HG03095 (cell line): Measurements from ENCODE around the gene TTC5.
A peak's percentile ranks its signal among the peaks of the same experiment; 100 is the strongest.
"Not testable (repeated sequence)": the region's sequence is repeated elsewhere in the genome, so short reads cannot be mapped to it uniquely, and the experiment has no call there.

Source experiments
- ATAC-seq: cut with Tn5 transposase; IDR thresholded peaks from one replicate; pipeline ENCODE4 v1.9.1; 2021; ENCODE audit warnings: moderate library complexity; ENCODE audit not compliant: unreplicated experiment

TTC5 gene

GRCh38 chr14:20305265-20306078, at the start of gene TTC5:
TSS of gene TTC5 (minus strand) at chr14:20305951. CDS start at chr14:20305937, 14 bp downstream.
- ATAC-seq = peak; percentile 91

- ATAC-seq = no peak
Observed at GRCh38 chr14:20350860-20351259, 45.1 kb upstream of the TTC5 start.

GRCh38 chr14:20350282-20350681, 44.5 kb upstream of the TTC5 start:
- ATAC-seq = no peak

- no peak for ATAC-seq
Observed at GRCh38 chr14:20347747-20348146, 42.0 kb upstream of the TTC5 start.

- no peak for ATAC-seq
Observed at GRCh38 chr14:20346713-20347112, 41.0 kb upstream of the TTC5 start.

- no peak for ATAC-seq
Observed at GRCh38 chr14:20345366-20345765, 39.6 kb upstream of the TTC5 start.

GRCh38 chr14:20343862-20344220, 38.1 kb upstream of the TTC5 start:
- ATAC-seq = no peak

- ATAC-seq = peak; percentile 92
Observed at GRCh38 chr14:20343092-20343861, 37.5 kb upstream of the TTC5 start, which contains the start of gene PARP2. TSS of gene PARP2 (plus strand) at chr14:20343635. CDS start at chr14:20343642, 7 bp downstream.

GRCh38 chr14:20341646-20342045, 35.9 kb upstream of the TTC5 start:
- no peak for ATAC-seq

- not testable (repeated sequence) for ATAC-seq
Observed at GRCh38 chr14:20341032-20341431, 35.3 kb upstream of the TTC5 start.

GRCh38 chr14:20334017-20334416, 28.3 kb upstream of the TTC5 start:
- ATAC-seq = no peak

GRCh38 chr14:20333494-20333841, 27.7 kb upstream of the TTC5 start:
- ATAC-seq = no peak

GRCh38 chr14:20332788-20333493, 27.2 kb upstream of the TTC5 start, which contains the start of gene CCNB1IP1:
TSS of gene CCNB1IP1 (minus strand) at chr14:20333279. CDS start at chr14:20316523, 16,756 bp downstream.
- ATAC-seq = peak; percentile 97

- ATAC-seq = no peak
Observed at GRCh38 chr14:20332431-20332787, 26.7 kb upstream of the TTC5 start.

GRCh38 chr14:20331053-20331613, 25.4 kb upstream of the TTC5 start:
- no peak for ATAC-seq

GRCh38 chr14:20329355-20329754, 23.6 kb upstream of the TTC5 start:
- ATAC-seq = no peak

GRCh38 chr14:20328705-20329104, 23.0 kb upstream of the TTC5 start:
- ATAC-seq = no peak

- peak; percentile 57 for ATAC-seq
Observed at GRCh38 chr14:20327005-20327869, 21.5 kb upstream of the TTC5 start.

GRCh38 chr14:20317720-20318119, 12.0 kb upstream of the TTC5 start:
- ATAC-seq = no peak

- ATAC-seq = no peak
Observed at GRCh38 chr14:20314026-20314425, 8.3 kb upstream of the TTC5 start.
